ENCODE measurements around the gene TTYH3.
"Not testable (repeated sequence)": the region's sequence is repeated elsewhere in the genome, so short reads cannot be mapped to it uniquely, and the experiment has no call there.

Gene TTYH3, protein sequence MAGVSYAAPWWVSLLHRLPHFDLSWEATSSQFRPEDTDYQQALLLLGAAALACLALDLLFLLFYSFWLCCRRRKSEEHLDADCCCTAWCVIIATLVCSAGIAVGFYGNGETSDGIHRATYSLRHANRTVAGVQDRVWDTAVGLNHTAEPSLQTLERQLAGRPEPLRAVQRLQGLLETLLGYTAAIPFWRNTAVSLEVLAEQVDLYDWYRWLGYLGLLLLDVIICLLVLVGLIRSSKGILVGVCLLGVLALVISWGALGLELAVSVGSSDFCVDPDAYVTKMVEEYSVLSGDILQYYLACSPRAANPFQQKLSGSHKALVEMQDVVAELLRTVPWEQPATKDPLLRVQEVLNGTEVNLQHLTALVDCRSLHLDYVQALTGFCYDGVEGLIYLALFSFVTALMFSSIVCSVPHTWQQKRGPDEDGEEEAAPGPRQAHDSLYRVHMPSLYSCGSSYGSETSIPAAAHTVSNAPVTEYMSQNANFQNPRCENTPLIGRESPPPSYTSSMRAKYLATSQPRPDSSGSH

DNA sequence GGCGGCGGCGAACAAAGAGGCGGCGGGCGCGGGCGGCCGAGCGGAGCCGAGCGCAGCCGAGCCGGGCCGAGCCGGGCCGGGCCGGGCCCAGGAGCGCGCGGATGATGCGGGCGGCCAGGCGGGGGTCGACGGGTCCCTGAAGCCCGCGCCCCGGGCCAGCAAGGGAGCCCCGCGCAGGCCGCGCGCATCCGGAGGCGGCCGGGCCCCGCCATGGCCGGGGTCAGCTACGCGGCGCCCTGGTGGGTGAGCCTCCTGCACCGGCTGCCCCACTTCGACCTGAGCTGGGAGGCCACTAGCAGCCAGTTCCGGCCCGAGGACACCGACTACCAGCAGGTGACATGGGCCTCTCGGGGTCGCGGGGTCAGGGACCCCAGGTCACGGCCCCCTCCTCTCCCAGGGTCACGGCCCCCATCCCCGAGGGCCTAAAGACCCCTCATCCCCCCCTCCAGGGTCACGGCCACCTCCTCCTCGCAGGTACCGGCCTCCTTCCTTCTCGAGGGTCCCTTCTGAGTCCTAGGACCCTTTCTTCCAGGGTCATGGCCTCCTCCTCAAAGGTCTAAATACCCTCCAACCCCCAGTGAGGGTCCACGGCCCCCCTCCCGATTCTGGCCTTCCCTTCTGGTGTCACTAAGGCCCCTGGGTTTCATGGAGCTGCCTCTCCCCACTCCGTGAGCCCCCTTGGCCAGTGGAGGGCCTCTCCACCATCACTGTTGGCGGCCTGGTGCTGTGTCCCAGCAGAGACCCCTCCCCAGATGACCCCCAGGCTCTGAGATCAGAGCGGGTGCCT is at the start of gene TTYH3:
Gene TTYH3 (plus strand): TSS at position 41 of the 787 bp plus-strand sequence. CDS start 170 bp downstream, at position 211.
- no peak for DNase-seq

- no peak for DNase-seq
Measured at GRCh38 chr7:2582006-2582735, 49.6 kb upstream of the TTYH3 start.

DNA sequence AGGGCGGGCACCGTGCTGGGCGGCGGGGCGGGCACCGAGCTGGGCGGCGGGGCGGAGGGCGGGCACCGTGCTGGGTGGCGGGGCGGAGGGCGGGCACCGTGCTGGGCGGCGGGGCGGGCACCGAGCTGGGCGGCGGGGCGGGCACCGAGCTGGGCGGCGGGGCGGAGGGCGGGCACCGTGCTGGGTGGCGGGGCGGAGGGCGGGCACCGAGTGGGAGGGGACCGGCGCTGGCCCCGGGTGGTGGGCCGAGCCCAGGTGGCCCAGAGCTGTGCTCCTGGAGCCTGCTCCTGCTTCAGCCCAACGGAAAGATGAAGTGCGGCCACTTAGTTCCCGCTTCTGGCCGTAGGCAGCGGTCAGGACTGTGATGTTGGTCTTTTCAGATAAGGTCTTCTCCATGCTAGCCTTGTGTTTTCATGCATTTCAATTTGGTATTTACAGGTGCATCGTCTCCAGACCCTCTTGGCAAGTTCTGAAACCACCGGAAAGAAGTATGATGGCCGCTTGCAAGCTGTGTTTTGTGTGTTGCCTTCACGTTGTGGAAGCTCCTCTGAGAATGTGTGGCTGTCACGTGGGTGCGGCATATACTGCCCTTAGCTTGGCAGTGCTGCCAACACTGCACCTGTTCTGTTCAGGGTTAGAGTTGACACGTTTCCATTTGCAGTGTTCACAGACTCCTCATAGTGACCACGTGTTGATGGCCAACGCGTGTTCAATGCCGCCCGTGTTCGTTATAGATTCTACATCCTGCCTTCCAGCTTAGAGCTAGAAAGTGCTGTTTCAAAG is 47.8 kb upstream of the TTYH3 start:
- DNase-seq = no peak

DNA sequence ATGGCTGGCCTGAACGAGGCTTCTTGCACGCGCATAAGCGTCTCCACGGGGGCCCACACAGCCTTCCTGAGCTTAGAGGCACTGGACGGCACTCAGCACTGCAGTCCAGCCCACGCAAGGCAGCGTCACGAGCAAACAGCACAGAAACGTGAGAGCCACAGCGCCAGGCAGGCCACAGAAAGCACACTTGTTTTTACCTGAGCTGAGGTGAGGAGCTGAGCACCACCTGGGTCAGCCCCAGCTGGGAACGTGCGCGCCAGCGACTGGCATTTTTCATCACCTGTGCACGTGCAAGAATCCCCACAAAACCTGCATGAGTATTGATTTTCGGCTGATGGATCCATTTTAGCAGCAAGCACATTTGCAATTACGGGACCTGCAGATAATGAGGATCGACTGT is 46.3 kb upstream of the TTYH3 start:
- DNase-seq = no peak

DNA sequence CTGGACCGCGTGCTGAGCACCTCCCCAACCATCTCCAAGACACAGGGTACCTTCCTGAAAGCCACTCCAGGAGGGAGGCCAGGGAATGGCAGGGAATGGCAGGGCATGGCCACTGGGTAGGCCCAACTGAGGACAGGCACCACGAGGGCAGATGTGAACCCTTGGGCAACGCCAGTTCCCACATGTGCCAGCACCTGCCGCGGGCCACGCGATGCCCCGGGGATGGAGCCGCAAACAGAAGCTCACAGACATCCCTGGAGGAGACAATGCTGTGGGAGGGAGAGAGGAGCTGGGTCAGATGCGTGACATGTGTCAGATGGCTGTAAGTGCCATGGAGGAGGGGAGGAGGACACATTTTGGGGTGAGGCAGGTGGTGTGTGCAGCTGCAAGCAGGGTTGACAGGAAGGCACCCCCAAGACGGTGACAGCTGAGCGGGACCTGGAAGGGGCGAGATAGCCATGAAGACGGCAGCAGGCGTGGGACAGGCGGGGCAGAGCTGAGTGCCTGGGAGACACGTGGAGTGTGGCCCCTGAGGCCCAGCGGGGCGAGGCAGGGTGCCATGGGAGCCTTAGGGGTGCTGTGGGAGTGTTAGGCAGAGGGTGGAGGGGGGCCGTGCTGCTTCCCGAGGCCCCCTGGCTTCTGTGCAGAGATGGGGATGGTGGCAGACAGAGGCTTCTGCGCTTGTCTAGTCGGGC is 45.3 kb upstream of the TTYH3 start:
- DNase-seq = no peak

DNA sequence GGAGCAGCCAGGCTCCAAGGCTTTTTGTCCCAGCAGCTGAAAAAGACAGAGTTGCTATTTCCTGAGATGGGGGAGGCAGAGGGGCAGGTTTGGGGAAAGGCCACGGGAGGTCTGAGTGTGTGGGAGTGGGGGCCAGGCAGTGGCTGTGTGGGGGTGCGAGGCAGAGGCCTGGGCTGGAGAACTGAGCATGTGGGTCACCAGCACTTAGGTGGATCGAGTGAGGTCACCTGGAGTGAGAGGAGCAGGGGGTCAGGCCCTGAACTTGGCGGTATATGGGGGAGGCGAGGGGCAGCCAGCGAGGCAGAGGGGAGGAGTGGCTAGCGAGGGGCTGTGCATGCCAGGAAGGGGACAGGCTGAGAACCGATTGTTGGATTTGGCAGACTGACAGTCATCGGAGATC is 44.7 kb upstream of the TTYH3 start:
- no peak for DNase-seq

- DNase-seq = no peak
Measured at GRCh38 chr7:2587778-2588177, 44.0 kb upstream of the TTYH3 start.

DNA sequence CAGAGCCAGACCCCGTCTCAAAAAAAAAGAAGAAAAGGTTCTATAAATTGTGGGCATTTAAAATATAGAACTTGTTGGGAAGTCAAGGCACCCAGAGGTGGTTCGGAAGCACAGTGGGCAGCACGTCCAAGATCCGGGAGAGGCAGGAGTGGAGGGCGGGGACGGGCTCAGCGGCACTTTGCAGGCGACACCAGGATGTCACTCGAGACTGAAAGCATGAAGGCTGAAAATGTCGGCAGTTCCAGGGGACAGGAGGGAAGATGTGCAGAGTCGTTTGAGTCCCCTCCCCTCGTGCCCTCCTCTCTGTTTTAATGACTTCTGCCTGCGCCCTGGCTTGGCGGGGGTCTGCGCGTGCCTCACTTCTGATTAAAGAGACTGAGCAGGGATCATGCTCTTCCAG is 42.4 kb upstream of the TTYH3 start:
- DNase-seq = no peak

GRCh38 chr7:2589941-2590340 is 41.8 kb upstream of the TTYH3 start:
- DNase-seq = not testable (repeated sequence)

GRCh38 chr7:2592375-2592865 is 39.4 kb upstream of the TTYH3 start:
- DNase-seq = no peak

DNA sequence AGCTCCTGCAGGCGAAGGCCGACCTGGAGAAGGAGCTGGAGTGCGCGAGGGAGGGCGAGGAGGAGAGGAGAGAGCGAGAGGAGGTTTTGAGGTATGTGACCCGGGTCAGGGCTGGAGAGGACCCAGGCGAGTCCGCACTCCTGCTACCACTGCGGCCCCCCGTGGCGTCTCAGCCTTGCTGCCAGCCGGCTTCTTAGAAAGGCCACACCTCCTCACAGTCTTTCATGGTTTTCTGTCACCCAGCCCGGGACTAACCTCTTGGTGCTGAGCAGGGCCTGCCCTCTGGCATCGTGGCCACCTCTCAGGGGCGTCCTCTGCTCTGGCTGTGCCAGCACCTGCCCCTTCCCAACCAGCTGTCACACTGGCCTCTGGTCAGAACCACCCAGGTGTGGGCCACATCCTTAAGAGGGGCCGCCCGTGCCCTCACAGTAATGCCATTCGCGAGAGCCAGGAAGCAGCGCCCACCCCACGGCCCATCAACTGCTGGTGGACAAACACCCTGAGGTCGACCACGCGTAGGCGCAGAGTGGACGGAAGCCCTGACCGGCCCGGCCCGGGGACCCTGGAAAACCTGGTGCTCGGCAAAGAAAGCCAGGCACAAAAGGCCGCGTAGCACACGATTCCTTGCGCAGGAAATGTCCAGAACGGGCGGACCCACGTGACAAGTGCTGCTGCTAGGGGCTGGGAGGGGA is 38.6 kb upstream of the TTYH3 start:
- DNase-seq = no peak

- DNase-seq = no peak
Measured at GRCh38 chr7:2594599-2594998, 37.2 kb upstream of the TTYH3 start.

- DNase-seq = no peak
Measured at GRCh38 chr7:2595258-2595860, 36.4 kb upstream of the TTYH3 start.

DNA sequence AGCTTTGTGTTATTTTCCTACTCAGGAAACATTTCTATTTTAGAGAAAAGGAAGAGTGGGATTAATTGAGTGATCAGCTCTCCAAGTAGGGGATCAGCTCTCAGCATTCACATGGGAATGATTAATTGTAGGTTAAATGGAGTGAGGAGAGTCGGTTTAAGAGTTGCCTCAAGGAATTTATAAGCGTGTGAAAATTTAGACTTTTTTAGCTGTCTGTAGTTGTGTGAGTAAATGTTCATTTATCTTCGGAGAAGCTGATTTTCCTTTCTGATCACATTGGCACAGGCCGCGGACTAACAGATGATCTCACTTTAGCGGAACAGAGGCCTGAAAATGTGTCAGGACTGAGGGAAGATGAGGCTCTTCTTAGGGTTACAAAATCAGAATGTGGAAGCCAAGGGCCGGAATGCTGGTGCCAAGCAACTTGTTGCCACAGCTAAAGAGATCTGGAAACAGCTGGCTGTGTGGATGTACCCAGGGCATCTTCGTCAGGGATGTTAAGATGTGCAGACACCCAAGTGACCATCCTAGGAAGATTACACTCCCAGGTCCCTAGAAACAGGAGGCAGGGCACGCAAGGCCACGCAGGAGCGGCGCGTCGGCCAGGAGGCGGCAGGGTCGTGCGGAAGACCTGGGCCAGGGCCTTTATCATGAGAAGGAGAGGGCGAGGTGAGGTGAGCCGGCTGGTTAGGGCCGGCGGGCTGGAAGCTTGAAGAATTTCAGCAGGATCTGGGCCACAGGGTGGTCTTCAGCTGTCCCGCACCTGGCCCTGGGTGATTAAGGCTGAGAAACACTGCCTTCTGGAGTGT is 35.1 kb upstream of the TTYH3 start:
- no peak for DNase-seq

DNA sequence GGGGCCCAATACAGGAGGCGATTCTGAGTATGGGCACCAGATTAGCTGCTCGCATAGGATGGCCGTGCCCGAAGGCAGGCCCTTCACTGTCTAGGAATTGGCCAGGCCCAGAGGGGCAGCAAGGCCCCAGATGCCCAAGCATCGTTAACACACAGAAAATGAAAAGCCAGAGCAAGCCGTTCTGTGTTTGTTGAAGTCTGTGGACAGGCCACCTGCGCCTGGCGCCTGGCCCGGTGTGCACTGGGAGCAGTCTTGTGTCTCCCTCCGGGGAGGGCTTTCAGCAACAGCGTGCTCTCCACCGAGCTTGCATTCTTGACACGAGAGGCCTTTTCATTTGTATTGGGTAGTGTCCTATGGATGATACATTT is 34.5 kb upstream of the TTYH3 start:
- no peak for DNase-seq

DNA sequence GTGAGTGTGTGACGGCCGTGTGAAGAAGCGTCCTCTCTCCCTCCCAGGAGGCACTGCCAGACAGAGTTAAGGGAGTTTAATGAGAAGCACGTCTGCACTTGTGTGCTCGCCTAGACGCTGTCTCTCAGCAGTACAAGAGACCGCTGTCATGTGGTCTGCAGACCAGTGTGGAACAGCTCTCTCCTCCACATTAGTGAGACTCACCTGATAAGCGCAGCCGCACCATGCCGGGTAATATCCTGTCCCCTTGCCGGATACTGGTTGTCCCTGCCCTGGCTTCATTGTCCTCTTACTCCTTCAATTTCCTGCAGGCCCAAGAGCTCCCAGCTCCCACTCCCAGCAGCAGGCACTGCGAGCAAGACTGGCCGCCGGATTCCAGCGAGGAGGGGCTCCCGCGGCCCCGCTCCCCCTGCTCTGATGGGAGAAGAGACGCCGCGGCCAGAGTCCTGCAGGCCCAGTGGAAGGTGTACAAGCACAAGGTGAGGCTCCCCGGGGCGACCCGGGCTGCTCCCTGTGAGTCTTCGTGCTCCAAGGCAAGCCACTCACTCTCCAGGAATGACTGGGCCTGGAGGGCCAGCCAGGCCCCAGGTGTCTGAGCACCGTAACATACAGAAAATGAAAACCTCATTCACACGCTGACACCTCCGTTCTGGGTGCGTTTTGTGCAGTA is 33.5 kb upstream of the TTYH3 start:
- no peak for DNase-seq

- DNase-seq = no peak
Measured at GRCh38 chr7:2601065-2601464, 30.7 kb upstream of the TTYH3 start.

- no peak for DNase-seq
Measured at GRCh38 chr7:2601907-2602306, 29.9 kb upstream of the TTYH3 start.

DNA sequence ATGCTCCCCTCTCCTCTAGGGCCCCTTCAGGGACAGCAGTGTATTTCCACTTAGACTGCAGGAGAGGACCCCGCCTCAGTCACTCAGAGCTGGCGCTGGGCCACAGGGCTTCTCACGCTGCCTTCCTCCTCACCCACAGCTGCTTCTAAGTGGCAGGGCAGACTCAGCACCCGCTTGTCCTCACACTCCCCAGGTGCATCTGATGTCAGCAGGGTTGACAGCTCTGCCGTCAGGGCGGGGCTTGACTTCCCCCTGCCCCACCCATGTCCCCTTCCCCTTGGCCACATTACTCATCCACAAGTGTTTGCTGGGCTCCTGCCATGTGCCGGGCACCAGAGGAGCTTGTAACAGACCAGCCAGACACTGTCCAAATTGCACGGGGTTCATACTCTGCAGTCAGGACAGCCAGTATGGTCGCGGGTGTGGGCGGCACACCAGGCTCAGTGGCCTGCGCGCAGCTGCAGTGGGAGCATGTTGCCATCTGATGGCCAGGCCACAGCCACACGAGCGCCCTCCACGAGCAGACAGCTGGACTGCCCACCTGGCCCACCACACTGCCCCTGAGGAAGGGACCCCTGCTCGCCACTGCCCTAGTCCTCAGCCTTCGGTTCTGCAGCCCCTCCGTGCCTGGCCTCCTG is 29.3 kb upstream of the TTYH3 start:
- peak in 1 of 2 donors; percentile 43 for DNase-seq

Data from bone marrow (tissue), 2 donors.